ENCODE data around the gene POLR3A. TPM values are rescaled to one million over a fixed set of nuclear protein-coding genes. Genes with fewer than 3 reads are reported as not detected.

The POLR3A gene
- total RNA-seq, 4 donors from 2014 or later, result 10.0 to 19.4 (median 14.6) TPM

- H3K4me1 ChIP-seq, result no peaks in the 10 kb centered on the region
- no peak for DNase-seq
- intact Hi-C loops (cut with DNase I; ENCODE audit: low total_unique reads), result no loop called here
- H3K9me3 ChIP-seq, result no peaks in the 10 kb centered on the region
- TF ChIP-seq CTCF (IDR thresholded peaks at IDR 0.05) (no peak), POLR2A (IDR thresholded peaks at IDR 0.05) (no peak)
- H3K36me3 ChIP-seq, result no peaks in the 10 kb centered on the region
- peak overlapping the region in 1 of 2 donors; percentile 31 for H3K27ac ChIP-seq
- H3K27me3 ChIP-seq, result no peaks in the 10 kb centered on the region
- no peak overlapping the region for H3K4me3 ChIP-seq
These were observed 88.7 kb downstream of the POLR3A start for GRCh38 chr10:77940627-77941026.

- TF ChIP-seq CTCF (IDR thresholded peaks at IDR 0.05) (no peak), POLR2A (IDR thresholded peaks at IDR 0.05) (no peak)
- Histone ChIP-seq H3K36me3 (no peaks in the 10 kb centered on the region), H3K4me3 (no peak overlapping the region), H3K27me3 (no peaks in the 10 kb centered on the region), H3K4me1 (no peaks in the 10 kb centered on the region), H3K27ac (peak overlapping the region; percentile 38 to 42), H3K9me3 (no peaks in the 10 kb centered on the region)
- no peak for DNase-seq
- intact Hi-C loops (cut with DNase I; ENCODE audit: low total_unique reads), result no loop called here
These were observed 89.1 kb downstream of the POLR3A start for GRCh38 chr10:77940225-77940624.

GRCh38 chr10:77939561-77940001 lies 89.7 kb downstream of the POLR3A start:
- H3K36me3 ChIP-seq, result no peaks in the 10 kb centered on the region
- no peaks in the 10 kb centered on the region for H3K9me3 ChIP-seq
- no peak overlapping the region for H3K4me3 ChIP-seq
- peak overlapping the region; percentile 38 to 42 for H3K27ac ChIP-seq
- intact Hi-C loops (cut with DNase I; ENCODE audit: low total_unique reads), result no loop called here
- DNase-seq, result peak; percentile 69 to 75
- H3K27me3 ChIP-seq, result no peaks in the 10 kb centered on the region
- no peak for TF ChIP-seq CTCF (IDR thresholded peaks at IDR 0.05)
- no peak for TF ChIP-seq POLR2A (IDR thresholded peaks at IDR 0.05)
- H3K4me1 ChIP-seq, result no peaks in the 10 kb centered on the region

GRCh38 chr10:77936697-77937567 lies 92.4 kb downstream of the POLR3A start:
- no peak for TF ChIP-seq POLR2A (IDR thresholded peaks at IDR 0.05)
- no peak for TF ChIP-seq CTCF (IDR thresholded peaks at IDR 0.05)
- H3K9me3 ChIP-seq, result no peaks in the 10 kb centered on the region
- H3K4me3 ChIP-seq, result no peak overlapping the region
- H3K27me3 ChIP-seq, result no peaks in the 10 kb centered on the region
- H3K36me3 ChIP-seq, result no peaks in the 10 kb centered on the region
- H3K4me1 ChIP-seq, result no peaks in the 10 kb centered on the region
- no peak for DNase-seq
- intact Hi-C loops (cut with DNase I; ENCODE audit: low total_unique reads), result no loop called here
- no peak overlapping the region for H3K27ac ChIP-seq

- Histone ChIP-seq H3K36me3 (no peaks in the 10 kb centered on the region), H3K9me3 (no peaks in the 10 kb centered on the region), H3K4me3 (no peak overlapping the region), H3K4me1 (no peaks in the 10 kb centered on the region), H3K27ac (no peak overlapping the region), H3K27me3 (no peaks in the 10 kb centered on the region)
- no peak for TF ChIP-seq CTCF (IDR thresholded peaks at IDR 0.05)
- TF ChIP-seq POLR2A (IDR thresholded peaks at IDR 0.05), result no peak
- intact Hi-C loops (cut with DNase I; ENCODE audit: low total_unique reads), result no loop called here
- DNase-seq, result no peak
These were observed 97.1 kb downstream of the POLR3A start for GRCh38 chr10:77932016-77932715.
